Urothelium cell line (cell line): ENCODE results near the gene SEPSECS.

Experiments used
- DNase-seq: peaks from one replicate; pipeline ENCODE4 v3.0.0; 2011; ENCODE audit warnings: low spot score, mixed read lengths
- FAIRE-seq: peaks from 2 replicates; lab custom pipeline; 2011; peaks lifted over from hg19 to GRCh38; lab: Jason Lieb, UNC

The SEPSECS gene

DNA sequence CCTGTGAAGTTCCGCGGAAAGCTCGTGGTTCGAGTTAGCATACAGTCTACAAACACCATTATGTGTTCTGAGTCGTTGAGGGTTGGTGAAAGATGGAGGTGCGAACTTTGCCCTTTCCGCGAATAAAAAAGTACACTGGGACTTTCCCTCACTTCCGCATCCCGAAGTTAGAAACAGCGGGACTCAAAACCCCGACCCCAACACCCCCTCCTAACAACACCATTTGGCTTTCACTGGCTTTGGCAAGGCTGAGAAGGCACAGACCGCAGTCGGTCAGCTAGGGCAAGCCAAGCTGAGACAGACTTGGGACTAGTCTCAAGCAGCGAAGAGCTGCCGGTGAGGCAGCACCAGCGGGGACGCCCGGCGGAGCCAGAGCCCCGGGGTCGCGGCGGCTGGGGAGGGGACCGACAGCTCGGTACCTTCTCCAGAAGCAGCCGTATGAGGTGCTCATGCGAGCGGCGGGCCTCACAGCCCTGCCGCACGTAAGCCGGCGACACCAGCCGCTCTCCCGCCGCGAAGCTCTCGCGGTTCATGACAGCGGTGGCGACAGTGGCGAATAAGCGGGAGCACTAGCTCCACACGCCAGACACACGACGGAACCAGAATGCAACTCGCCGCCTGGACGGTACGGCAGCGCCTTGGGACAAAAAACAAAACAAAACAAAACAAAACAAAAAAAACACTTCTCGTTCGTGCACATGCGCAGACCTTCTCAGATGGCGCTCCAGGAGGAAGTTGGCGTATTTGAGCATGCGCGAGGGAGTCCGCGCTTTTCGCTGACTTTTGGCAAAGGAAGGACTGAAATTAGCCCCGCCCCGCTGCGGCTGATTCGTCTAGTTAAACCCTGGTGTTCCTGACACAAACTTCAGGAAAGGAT, at the start of gene SEPSECS:
SEPSECS (minus strand) TSS at position 613 of the 877 bp plus-strand sequence; CDS start at position 533, 80 bp downstream.
- peak; percentile 56 for FAIRE-seq
- DNase-seq, result peak; percentile 89

GRCh38 chr4:25209702-25210101, 49.5 kb upstream of the SEPSECS start:
- FAIRE-seq, result no peak
- no peak for DNase-seq

- DNase-seq (no peak), FAIRE-seq (no peak)
These were observed 47.7 kb upstream of the SEPSECS start for GRCh38 chr4:25207997-25208396.

DNA sequence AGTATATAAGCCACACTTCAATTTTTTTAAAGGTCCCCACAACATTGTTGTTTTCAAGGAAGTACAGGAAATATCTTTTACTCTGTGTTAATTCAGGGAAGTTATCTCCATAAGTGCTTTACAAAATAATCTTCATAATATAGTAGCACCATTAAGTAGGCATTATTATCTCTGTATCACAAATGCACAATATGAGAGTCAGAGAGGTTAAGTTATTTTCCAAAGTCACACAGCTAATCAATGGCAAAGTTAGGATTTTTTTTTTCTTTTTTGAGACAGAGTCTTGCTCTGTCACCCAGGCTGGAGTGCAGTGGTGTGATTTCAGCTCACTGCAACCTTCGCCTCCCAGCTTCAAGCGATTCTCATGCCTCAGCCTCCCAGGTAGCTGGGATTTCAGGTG, 38.5 kb upstream of the SEPSECS start:
- FAIRE-seq (no peak), DNase-seq (no peak)

GRCh38 chr4:25190407-25190806, 30.2 kb upstream of the SEPSECS start:
- DNase-seq (no peak), FAIRE-seq (no peak)

DNA sequence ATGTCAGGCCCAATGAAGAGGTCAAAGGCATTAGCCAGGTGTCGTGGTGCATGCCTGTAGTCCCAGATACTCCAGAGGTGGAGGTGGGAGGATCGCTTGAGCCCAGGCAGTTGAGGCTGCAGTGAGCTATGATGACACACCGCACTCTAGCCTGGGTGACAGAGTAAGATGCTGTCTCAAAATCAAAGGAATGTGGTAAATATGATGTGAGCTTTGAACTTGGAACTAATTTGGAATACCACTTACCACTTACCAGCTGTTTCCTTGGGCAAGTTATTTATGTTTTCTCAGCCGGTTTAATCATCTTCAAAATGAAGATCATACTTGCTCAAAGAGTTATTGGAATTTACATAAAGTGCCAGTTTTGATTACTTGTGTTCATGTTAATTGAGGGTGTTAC, 23.8 kb upstream of the SEPSECS start:
- DNase-seq (no peak), FAIRE-seq (peak; percentile 37)

DNA sequence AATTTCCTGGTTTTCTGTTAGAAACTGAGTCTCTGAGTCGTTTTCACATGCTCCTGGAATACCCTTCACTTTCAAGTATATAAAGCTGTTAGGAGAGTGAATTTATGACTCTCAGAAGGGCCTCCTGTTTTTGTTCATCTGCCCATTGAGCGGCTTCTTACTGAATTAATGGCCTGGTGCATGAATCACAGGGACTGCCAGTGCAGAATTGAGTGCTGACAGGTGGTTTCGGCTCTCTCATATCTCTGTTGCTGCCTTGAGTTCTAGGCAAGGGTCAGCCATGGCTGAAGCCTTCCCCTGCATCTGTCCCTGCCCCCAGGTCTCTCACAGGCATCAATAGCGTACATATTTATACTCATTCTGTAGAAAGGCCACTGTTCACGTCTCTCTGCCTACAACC, 22.7 kb upstream of the SEPSECS start:
- DNase-seq (no peak), FAIRE-seq (no peak)

DNA sequence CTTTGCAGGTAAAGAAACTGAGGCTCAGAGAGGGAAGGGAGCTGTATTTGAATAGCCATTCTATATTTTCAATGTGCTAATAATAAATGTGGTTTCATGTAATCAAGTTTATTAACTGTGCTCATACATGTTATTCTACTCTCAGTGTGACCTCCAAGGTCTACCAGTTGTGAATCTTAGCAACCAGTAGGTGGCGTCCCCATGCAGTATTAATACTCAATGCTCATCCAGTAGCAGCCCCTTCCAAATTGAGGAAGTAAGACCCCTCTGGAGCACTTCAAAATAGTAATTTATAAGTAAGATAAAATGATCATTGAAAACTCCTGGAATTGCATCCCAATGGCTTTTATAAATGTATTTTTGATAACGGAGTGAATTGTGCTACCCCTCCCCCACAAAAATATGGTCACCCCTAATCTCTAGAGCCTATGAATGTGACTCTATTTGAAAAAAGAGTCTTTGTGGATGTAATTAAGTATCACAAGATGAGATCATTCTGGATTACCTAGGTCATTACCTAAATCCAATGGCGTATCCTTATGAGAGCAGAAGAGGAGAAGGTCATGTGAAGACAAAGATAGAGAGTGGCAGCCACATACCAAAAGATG, 20.4 kb upstream of the SEPSECS start:
- DNase-seq, result peak; percentile 12

GRCh38 chr4:25178838-25179261, 18.6 kb upstream of the SEPSECS start:
- FAIRE-seq (no peak), DNase-seq (no peak)

More for the DNA sequence above, 20.4 kb upstream of the SEPSECS start:
- no peak for FAIRE-seq

GRCh38 chr4:25177147-25177546, 16.9 kb upstream of the SEPSECS start:
- FAIRE-seq (no peak), DNase-seq (no peak)

DNA sequence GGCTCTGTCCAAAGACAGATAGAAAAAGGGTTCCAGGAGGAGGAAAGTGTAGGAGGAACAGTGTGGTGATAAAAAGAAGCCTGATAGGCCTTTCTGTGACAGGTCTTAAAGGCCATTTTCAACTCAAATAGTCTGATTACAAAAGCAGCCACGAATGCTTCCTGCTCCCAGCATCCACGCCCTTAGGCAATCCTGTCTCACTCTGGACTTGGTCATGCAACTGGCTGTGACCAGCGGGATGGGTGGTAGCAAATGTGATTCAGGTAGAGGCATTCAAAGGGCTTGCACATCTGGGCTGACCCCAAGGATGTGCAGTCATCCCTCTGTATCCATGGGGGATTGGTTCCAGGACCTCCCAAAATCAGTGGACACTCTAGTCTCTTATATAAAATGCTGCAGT, 14.4 kb upstream of the SEPSECS start:
- FAIRE-seq, result no peak
- no peak for DNase-seq

DNA sequence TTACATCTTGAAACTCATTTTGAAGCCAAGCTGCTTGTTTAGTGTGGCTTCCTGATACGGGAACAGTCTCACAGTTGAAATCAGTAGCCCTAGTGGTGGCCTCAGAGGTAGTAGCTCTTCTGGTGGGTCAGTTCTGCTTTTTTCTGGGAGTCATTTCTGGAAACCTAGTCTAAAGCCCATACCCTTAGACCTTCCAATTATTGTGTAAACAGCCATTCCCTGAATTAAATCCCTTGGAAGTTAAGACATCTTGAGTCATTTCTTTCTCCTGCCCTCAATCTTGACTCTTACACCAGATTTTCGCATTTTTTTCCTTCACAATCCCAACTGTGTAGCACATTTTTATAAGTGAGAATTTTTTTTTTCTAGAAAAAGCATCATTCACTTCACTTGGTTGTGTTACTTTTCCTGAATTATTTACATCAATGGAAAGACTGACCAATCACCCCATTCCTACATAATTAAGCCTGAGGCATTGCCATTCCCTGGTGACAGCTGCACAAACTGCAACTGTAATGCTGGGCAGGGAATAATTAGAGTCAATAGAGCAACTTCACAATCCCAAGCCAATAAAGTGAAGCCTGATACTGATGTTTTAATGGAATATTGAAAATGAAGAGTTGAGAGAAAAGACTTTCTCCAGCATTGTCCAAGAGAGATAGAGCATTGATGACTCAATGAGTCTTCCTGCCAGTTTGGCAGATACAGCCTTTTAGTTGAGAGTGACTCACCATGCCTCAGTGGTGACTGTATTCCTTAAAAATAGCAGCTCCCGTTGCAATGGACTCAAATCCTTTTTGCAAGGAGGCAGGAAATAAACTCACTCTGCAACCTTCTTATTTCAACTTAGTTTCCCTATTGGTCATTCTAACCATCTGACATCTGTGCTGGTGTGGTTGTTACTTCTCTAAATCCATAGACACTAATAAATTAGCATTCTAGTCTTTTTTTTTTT, 13.0 kb upstream of the SEPSECS start:
- FAIRE-seq, result peak; percentile 5
- peak; percentile 78 for DNase-seq

GRCh38 chr4:25171201-25171865, 11.1 kb upstream of the SEPSECS start:
- no peak for DNase-seq
- FAIRE-seq, result no peak

DNA sequence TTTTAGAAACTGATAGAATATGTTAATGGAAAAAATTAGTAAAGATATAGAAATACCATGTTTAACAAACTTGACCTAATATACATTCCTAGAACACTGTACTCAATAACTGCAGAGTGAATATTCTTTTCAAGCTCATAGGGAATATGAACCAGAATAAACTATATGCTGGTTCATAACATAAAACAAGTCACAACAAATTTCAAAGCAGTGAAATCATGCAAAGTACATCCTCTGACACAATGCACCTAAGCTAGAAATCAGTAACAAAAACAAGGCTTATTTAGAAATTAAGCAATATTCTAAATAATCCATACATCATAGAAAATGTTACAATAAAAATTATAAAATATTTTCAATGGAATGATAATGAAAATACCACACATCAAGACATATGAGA, 9.2 kb upstream of the SEPSECS start:
- no peak for DNase-seq
- no peak for FAIRE-seq

- FAIRE-seq (no peak), DNase-seq (no peak)
These were observed 5.7 kb upstream of the SEPSECS start for GRCh38 chr4:25165916-25166315.

- DNase-seq (no peak), FAIRE-seq (no peak)
These were observed 2.9 kb upstream of the SEPSECS start for GRCh38 chr4:25163196-25163595.

DNA sequence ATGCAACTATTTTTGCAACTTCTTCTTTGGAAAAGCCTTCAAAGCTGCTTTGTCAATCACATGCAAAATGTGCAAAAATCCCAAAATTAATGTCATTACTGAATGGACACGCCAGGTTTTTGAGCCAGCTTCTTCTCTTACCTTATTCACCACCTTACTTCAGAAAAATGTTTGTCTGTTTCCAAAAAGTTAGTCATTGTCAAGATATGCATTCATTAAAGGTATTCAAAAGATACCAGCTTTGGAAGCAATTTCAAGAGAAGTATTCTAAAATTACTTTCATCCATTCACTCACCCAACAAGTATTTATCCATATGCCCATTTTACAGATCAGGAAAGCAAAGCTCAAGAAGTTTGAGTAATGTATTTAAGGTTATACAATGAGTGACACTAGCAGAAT, 2.3 kb upstream of the SEPSECS start:
- FAIRE-seq, result no peak

DNA sequence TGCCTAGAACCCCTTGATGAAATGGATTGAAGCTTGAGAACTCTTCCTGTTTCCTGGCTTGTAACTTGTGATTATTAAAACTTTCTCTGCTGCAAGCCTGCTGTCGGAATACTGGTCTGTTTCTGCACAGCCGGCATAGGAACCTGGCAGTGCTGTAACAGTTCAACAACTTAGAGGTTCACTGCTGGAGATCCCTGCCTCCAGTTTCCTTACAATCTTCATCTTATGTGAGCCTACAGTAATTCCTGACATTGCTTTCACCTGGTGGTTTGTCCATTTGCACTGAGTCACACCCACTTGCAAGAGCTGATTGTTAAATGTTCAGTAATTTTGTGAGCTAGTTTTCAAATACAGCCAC, 1.3 kb upstream of the SEPSECS start:
- FAIRE-seq (no peak), DNase-seq (no peak)

More for the DNA sequence above, 2.3 kb upstream of the SEPSECS start:
- DNase-seq, result no peak

GRCh38 chr4:25160714-25161592, 704 bp upstream of the SEPSECS start:
- DNase-seq (no peak), FAIRE-seq (no peak)

GRCh38 chr4:25158817-25159216, 1.4 kb downstream of the SEPSECS start:
- no peak for DNase-seq

More at GRCh38 chr4:25158817-25159216, 1.4 kb downstream of the SEPSECS start:
- no peak for FAIRE-seq
